GM20000 (cell line): ENCODE data around the gene PXDC1.

ENCODE experiments used
- DNase-seq: peaks from one replicate; pipeline ENCODE4 v3.0.0; 2012; ENCODE audit warnings: low spot score
- TF ChIP-seq, protein P1 (sequence below): IDR thresholded peaks from 2 replicates; pipeline ENCODE4 v1.5.1; 2012; ENCODE audit warnings: mild to moderate bottlenecking, control low read depth; ENCODE audit errors: extremely low read depth, missing control alignments

Gene PXDC1

GRCh38 chr6:3729603-3730344, 21.7 kb downstream of the PXDC1 start:
- TF ChIP-seq, protein P1, sequence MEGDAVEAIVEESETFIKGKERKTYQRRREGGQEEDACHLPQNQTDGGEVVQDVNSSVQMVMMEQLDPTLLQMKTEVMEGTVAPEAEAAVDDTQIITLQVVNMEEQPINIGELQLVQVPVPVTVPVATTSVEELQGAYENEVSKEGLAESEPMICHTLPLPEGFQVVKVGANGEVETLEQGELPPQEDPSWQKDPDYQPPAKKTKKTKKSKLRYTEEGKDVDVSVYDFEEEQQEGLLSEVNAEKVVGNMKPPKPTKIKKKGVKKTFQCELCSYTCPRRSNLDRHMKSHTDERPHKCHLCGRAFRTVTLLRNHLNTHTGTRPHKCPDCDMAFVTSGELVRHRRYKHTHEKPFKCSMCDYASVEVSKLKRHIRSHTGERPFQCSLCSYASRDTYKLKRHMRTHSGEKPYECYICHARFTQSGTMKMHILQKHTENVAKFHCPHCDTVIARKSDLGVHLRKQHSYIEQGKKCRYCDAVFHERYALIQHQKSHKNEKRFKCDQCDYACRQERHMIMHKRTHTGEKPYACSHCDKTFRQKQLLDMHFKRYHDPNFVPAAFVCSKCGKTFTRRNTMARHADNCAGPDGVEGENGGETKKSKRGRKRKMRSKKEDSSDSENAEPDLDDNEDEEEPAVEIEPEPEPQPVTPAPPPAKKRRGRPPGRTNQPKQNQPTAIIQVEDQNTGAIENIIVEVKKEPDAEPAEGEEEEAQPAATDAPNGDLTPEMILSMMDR = no peak
- no peak for DNase-seq

- TF ChIP-seq, protein P1 = no peak
- DNase-seq = no peak
These were observed 23.9 kb downstream of the PXDC1 start for GRCh38 chr6:3727593-3728108.

DNA sequence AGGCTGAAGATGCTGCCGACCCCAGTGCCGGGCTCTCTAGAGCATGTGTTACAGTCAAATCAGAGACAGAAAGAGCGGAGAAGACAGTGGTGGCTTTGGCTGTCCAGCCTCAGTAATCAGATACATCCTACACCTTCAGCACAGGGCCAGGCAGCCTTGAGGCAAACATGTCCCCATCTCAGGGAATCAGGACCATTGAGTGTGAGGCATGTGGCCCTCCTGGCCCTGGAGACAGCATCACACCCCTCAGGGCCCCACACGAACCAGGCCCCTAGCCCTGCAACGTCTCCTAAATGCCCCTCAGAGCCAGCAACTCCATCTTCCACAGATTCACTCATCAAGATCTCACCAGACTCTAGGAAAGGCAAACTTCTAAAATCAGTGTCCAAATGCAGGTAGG, 24.5 kb downstream of the PXDC1 start:
- DNase-seq = no peak
- TF ChIP-seq, protein P1 = no peak

DNA sequence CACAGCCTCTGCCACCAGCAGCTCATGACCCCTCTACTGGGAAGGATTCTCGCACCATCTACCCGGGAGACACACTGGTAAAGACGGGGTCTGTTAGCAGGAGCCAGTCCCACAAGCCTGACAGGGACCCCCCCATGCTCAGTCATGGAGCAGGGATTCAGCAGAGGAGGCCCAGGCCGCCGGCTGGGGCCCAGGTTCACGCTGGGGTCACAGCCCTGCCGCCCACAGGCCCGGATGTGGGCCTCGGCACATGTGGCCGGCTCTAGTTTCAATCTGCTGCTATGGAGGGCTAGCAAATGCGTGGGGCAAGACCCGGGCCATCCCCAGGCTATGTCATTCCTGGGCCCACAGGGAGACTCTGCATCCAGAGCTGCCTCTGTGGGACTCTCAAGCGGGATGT, 25.1 kb downstream of the PXDC1 start:
- TF ChIP-seq, protein P1 = no peak
- peak; percentile 57 for DNase-seq

GRCh38 chr6:3725145-3726047, 26.1 kb downstream of the PXDC1 start:
- TF ChIP-seq, protein P1 = no peak
- no peak for DNase-seq

- DNase-seq = no peak
- TF ChIP-seq, protein P1 = no peak
These were observed 26.9 kb downstream of the PXDC1 start for GRCh38 chr6:3724451-3725144.
